SK-N-SH (cell line): ENCODE measurements around the gene PRND. TPM values are rescaled to one million over a fixed set of nuclear protein-coding genes. Genes with fewer than 3 reads are reported as not detected.

Source experiments
- CTCF ChIA-PET: fragments of 300-600, 350-600 bp; formaldehyde crosslinking; extraction: SDS; loops from one replicate; lab custom pipeline; 2021; lab: Yijun Ruan, JAX
- POLR2A ChIA-PET: fragments of 350-600 bp; sonication (Branson Sonifier 250); formaldehyde crosslinking; extraction: SDS; loops from one replicate; lab custom pipeline; 2020; ENCODE audit warnings: antibody characterized with exemption, inconsistent platforms; lab: Yijun Ruan, JAX
- DNase-seq: peaks from one replicate; pipeline ENCODE4 v3.0.0; 2012
- H2AFZ ChIP-seq: fragments of 200-600 bp; sonication (generic); 2 replicates; pipeline ENCODE4 v1.8.1; 2016; ENCODE audit warnings: antibody characterized with exemption, mild to moderate bottlenecking, low read depth
- H3F3A ChIP-seq: fragments of 200-600 bp; sonication (generic); replicated peaks from 2 replicates; pipeline ENCODE3; 2016; ENCODE audit warnings: antibody characterized with exemption, mild to moderate bottlenecking; ENCODE audit not compliant: insufficient read depth
- H3K27ac ChIP-seq, 2 experiments: fragments of 200-500 bp in 1 of 2; fragments of 200-600 bp in 1 of 2; sonication (Bioruptor generic) in 1 of 2; sonication (generic), shearing (Covaris generic) in 1 of 2; 2 replicates each; pipeline versions ENCODE4 v1.5.1 to v1.6.1; 2014 to 2016; ENCODE audit warnings: low read depth in 2 of 2, inconsistent platforms in 1 of 2, low read length in 1 of 2, mild to moderate bottlenecking in 1 of 2, mixed read lengths in 1 of 2
- H3K27me3 ChIP-seq: fragments of 200-600 bp; sonication (generic), shearing (Covaris generic); 2 replicates; pipeline ENCODE4 v1.6.1; 2016; ENCODE audit warnings: mixed run types; ENCODE audit not compliant: insufficient read depth
- H3K36me3 ChIP-seq, 2 experiments: fragments of 200-500 bp in 1 of 2; fragments of 200-600 bp in 1 of 2; sonication (Bioruptor generic) in 1 of 2; sonication (generic) in 1 of 2; replicated peaks in 1 of 2; 2 replicates each; pipeline versions ENCODE3 to v1.5.1; 2014 to 2016; ENCODE audit warnings: low read length in 1 of 2, mild to moderate bottlenecking in 1 of 2; ENCODE audit not compliant: insufficient read depth in 2 of 2, control insufficient read depth in 1 of 2
- H3K4me1 ChIP-seq, 2 experiments: fragments of 200-500 bp in 1 of 2; fragments of 200-600 bp in 1 of 2; sonication (Bioruptor generic) in 1 of 2; sonication (generic), shearing (Covaris generic) in 1 of 2; 2 replicates each; pipeline versions ENCODE4 v1.5.1 to v1.6.1; 2014 to 2016; ENCODE audit warnings: low read depth in 1 of 2, low read length in 1 of 2, mixed run types in 1 of 2; ENCODE audit not compliant: insufficient read depth in 2 of 2, control insufficient read depth in 1 of 2
- H3K4me2 ChIP-seq: fragments of 200-600 bp; sonication (generic), shearing (Covaris generic); 2 replicates; pipeline ENCODE4 v1.6.1; 2017; ENCODE audit warnings: mixed run types
- H3K4me3 ChIP-seq, 2 experiments: fragments of 200-500 bp in 1 of 2; fragments of 200-600 bp in 1 of 2; sonication (Bioruptor generic) in 1 of 2; sonication (generic), shearing (Covaris generic) in 1 of 2; 2 replicates each; pipeline versions ENCODE4 v1.5.1 to v1.8.1; 2014 to 2016; ENCODE audit warnings: low read depth in 2 of 2, inconsistent platforms in 1 of 2, low read length in 1 of 2, mild to moderate bottlenecking in 1 of 2, mixed read lengths in 1 of 2, moderate library complexity in 1 of 2
- H3K79me2 ChIP-seq: fragments of 200-600 bp; sonication (generic); 2 replicates; pipeline ENCODE4 v1.8.1; 2017; ENCODE audit warnings: mild to moderate bottlenecking; ENCODE audit not compliant: insufficient read depth
- H3K9ac ChIP-seq: fragments of 200-600 bp; sonication (generic); 2 replicates; pipeline ENCODE4 v1.6.1; 2017; ENCODE audit warnings: mixed run types
- H3K9me2 ChIP-seq: fragments of 200-600 bp; sonication (generic); 2 replicates; pipeline ENCODE4 v1.6.1; 2017; ENCODE audit warnings: mixed run types
- H3K9me3 ChIP-seq: fragments of 200-600 bp; sonication (generic); 2 replicates; pipeline ENCODE4 v1.6.1; 2017; ENCODE audit warnings: mixed run types, mild to moderate bottlenecking, moderate library complexity
- H4K20me1 ChIP-seq: fragments of 200-600 bp; sonication (generic); 2 replicates; pipeline ENCODE4 v1.6.1; 2017; ENCODE audit warnings: mild to moderate bottlenecking, mixed run types; ENCODE audit not compliant: insufficient read depth
- CHD2 ChIP-seq: fragments of 150-350 bp; IDR thresholded peaks from 2 replicates; pipeline ENCODE4 v1.6.1; 2018; ENCODE audit warnings: low read length; ENCODE audit not compliant: partially characterized antibody
- EP300 ChIP-seq, 2 experiments: IDR thresholded peaks; 2 replicates each; pipeline versions ENCODE4 v1.4.0 to v1.6.1; 2012; ENCODE audit warnings: borderline replicate concordance in 1 of 2, low read depth in 1 of 2, low read length in 1 of 2
- FOSL2 ChIP-seq: IDR thresholded peaks from 2 replicates; pipeline ENCODE4 v1.4.0; 2012; ENCODE audit warnings: low read depth, mild to moderate bottlenecking, moderate library complexity, borderline replicate concordance
- FOXM1 ChIP-seq: IDR thresholded peaks from 2 replicates; pipeline ENCODE4 v1.4.0; 2012; ENCODE audit warnings: low read depth, mild to moderate bottlenecking
- IRF3 ChIP-seq: fragments of 150-350 bp; IDR thresholded peaks from 2 replicates; pipeline ENCODE4 v1.6.1; 2016; ENCODE audit warnings: mild to moderate bottlenecking, low read depth, low read length
- JUND ChIP-seq: IDR thresholded peaks from 2 replicates; pipeline ENCODE4 v1.4.0; 2012
- MAX ChIP-seq: IDR thresholded peaks from 2 replicates; pipeline ENCODE4 v1.4.0; 2012; ENCODE audit warnings: low read depth
- MEF2A ChIP-seq: IDR thresholded peaks from 2 replicates; pipeline ENCODE4 v1.4.0; 2012; ENCODE audit warnings: low read depth, borderline replicate concordance
- POLR2AphosphoS5 ChIP-seq: IDR thresholded peaks from 2 replicates; pipeline ENCODE4 v1.6.1; 2012; ENCODE audit warnings: low read depth, low read length
- TEAD4 ChIP-seq: IDR thresholded peaks from 2 replicates; pipeline ENCODE4 v1.4.0; 2012; ENCODE audit warnings: mild to moderate bottlenecking, borderline replicate concordance; ENCODE audit not compliant: insufficient read depth
- USF1 ChIP-seq: IDR thresholded peaks from 2 replicates; pipeline ENCODE4 v1.4.0; 2012; ENCODE audit warnings: low read depth, borderline replicate concordance
- YY1 ChIP-seq: IDR thresholded peaks from 2 replicates; pipeline ENCODE4 v1.4.0; 2012; ENCODE audit warnings: low read depth, mild to moderate bottlenecking
- WGBS: methylation state at CpG from one replicate; pipeline ENCODE4 v1.1.6; 2017; ENCODE audit warnings: low lambda C conversion rate; 5-methylcytosine and 5-hydroxymethylcytosine counted together
- polyA plus RNA-seq, 3 experiments: library from polyadenylated mRNA; depleted of rRNA; stranded (reverse); fragments of >200 nt; gene quantifications; 2 replicates each; pipeline ENCODE4 v1.2.3, GENCODE V29; 2012
- TF ChIP-seq, protein P1 (sequence below): IDR thresholded peaks from 2 replicates; pipeline ENCODE4; 2012
- TF ChIP-seq, protein P2 (sequence below): IDR thresholded peaks from 2 replicates; pipeline ENCODE4 v1.6.1; 2012; ENCODE audit warnings: mild to moderate bottlenecking, low read depth, low read length, moderate library complexity

The PRND gene
- polyA plus RNA-seq, 1 of the 3 experiments (the other 2 are of a cell fraction), result not detected

DNA sequence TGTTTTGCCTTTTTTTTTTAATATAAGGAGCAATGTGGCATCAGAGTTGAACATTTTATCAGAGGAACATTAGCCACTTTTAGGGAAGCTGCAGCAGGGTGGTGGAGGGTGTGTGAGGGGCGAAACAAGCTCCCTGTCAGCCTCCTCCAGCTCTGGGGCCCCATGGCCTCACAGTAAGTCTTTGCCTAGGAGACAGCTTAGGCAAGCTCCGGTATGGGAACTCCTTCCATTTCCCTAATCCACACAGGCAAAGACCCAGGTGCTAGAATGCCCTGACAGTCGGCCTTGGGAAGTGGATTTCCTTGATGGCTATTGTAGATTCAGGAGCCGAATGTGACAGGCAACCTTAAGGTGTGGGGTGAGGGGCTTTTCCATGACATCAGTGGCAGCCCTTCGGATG, 862 bp downstream of the PRND start:
- POLR2A ChIA-PET, result no interaction called here

More for the DNA sequence above, 862 bp downstream of the PRND start:
- CTCF ChIA-PET, result interaction anchor here (0.7 to 3.0 kb wide), 7 partner anchors 14 to 379 kb away, joined by 3 to 14 read pairs (median 3); no protein-coding TSS in a partner anchor
- Histone ChIP-seq H3K9me2 (no peaks in the 10 kb centered on the region), H2AFZ (no peak overlapping the region), H3F3A (no peaks in the 10 kb centered on the region), H3K4me1 (peaks cover 0 to 3% of the 10 kb centered on the region in 2 experiments; a peak in 1 of 4 replicates), H3K9me3 (no peaks in the 10 kb centered on the region), H3K4me2 (no peak overlapping the region), H3K4me3 (no peak overlapping the region), H4K20me1 (no peaks in the 10 kb centered on the region), H3K36me3 (no peaks in the 10 kb centered on the region), H3K27ac (no peak overlapping the region), H3K27me3 (no peaks in the 10 kb centered on the region), H3K79me2 (no peaks in the 10 kb centered on the region), H3K9ac (no peak overlapping the region)
- WGBS, result 68% methylated on average over 5 of the region's 5 CpGs
- no peak for DNase-seq
- TF ChIP-seq MAX, result no peak
- TF ChIP-seq, protein P1, sequence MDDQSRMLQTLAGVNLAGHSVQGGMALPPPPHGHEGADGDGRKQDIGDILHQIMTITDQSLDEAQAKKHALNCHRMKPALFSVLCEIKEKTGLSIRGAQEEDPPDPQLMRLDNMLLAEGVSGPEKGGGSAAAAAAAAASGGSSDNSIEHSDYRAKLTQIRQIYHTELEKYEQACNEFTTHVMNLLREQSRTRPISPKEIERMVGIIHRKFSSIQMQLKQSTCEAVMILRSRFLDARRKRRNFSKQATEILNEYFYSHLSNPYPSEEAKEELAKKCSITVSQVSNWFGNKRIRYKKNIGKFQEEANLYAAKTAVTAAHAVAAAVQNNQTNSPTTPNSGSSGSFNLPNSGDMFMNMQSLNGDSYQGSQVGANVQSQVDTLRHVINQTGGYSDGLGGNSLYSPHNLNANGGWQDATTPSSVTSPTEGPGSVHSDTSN, result no peak
- no peak for TF ChIP-seq JUND
- TF ChIP-seq POLR2AphosphoS5, result no peak
- no peak for TF ChIP-seq TEAD4
- TF ChIP-seq IRF3, result no peak
- TF ChIP-seq YY1, result no peak
- no peak for TF ChIP-seq FOSL2
- no peak for TF ChIP-seq EP300 (IDR thresholded peaks at IDR 0.05; ENCODE audit: borderline replicate concordance in 1 of 2, low read depth in 1 of 2, low read length in 1 of 2)
- no peak for TF ChIP-seq FOXM1
- TF ChIP-seq MEF2A, result no peak
- no peak for TF ChIP-seq CHD2
- TF ChIP-seq, protein P2, sequence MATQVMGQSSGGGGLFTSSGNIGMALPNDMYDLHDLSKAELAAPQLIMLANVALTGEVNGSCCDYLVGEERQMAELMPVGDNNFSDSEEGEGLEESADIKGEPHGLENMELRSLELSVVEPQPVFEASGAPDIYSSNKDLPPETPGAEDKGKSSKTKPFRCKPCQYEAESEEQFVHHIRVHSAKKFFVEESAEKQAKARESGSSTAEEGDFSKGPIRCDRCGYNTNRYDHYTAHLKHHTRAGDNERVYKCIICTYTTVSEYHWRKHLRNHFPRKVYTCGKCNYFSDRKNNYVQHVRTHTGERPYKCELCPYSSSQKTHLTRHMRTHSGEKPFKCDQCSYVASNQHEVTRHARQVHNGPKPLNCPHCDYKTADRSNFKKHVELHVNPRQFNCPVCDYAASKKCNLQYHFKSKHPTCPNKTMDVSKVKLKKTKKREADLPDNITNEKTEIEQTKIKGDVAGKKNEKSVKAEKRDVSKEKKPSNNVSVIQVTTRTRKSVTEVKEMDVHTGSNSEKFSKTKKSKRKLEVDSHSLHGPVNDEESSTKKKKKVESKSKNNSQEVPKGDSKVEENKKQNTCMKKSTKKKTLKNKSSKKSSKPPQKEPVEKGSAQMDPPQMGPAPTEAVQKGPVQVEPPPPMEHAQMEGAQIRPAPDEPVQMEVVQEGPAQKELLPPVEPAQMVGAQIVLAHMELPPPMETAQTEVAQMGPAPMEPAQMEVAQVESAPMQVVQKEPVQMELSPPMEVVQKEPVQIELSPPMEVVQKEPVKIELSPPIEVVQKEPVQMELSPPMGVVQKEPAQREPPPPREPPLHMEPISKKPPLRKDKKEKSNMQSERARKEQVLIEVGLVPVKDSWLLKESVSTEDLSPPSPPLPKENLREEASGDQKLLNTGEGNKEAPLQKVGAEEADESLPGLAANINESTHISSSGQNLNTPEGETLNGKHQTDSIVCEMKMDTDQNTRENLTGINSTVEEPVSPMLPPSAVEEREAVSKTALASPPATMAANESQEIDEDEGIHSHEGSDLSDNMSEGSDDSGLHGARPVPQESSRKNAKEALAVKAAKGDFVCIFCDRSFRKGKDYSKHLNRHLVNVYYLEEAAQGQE, result no peak
- no peak for TF ChIP-seq USF1
